Fibroblast of pulmonary artery (primary cell): ENCODE results near the gene AZU1.
"Not testable (repeated sequence)": the region's sequence is repeated elsewhere in the genome, so short reads cannot be mapped to it uniquely, and the experiment has no call there.

Experiments used
- DNase-seq: peaks from one replicate; pipeline ENCODE4 v3.0.0-alpha.2; 2010; ENCODE audit warnings: low read depth
- H3K4me3 ChIP-seq: replicated peaks from 2 replicates; pipeline ENCODE4 v1.5.1; 2011; ENCODE audit warnings: low read depth, mild to moderate bottlenecking, control low read depth, low read length, moderate library complexity
- TF ChIP-seq, protein P1 (sequence below): IDR thresholded peaks from 2 replicates; pipeline ENCODE4 v1.5.1; 2011; ENCODE audit warnings: mild to moderate bottlenecking, control low read depth, low read length, inconsistent platforms; ENCODE audit errors: missing control alignments

Gene AZU1

DNA sequence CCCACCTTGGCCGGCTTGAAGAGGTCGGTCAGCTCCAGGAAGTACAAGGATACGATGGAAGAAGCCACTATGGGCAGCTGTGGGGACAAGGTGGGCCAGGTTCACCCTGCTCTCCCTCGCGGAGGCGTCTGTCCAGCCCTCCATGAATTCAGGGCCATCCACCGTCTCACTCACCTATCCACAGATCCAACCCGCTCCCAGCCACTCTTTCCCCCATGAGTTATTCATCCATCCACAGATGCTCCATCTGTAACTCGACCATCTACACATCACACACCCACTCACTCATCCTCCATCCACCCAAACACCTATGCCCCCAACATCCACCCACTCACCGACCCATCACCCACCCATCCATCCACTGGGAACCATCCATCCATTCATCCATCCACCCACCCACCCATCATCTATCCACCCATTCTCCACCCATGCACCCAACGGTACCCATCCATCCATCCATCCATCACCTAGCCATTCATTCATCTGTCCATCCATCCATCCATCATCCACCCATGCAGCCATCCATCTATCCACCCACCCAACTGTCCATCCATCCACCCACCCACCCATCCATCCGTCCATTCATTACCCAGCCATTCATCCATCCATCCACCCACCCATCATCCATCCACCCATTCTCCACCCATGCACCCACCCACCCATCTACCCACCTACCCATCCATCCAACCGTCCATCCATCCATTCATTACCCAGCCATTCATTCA is 11.7 kb upstream of the AZU1 start:
- DNase-seq = no peak
- TF ChIP-seq, protein P1, sequence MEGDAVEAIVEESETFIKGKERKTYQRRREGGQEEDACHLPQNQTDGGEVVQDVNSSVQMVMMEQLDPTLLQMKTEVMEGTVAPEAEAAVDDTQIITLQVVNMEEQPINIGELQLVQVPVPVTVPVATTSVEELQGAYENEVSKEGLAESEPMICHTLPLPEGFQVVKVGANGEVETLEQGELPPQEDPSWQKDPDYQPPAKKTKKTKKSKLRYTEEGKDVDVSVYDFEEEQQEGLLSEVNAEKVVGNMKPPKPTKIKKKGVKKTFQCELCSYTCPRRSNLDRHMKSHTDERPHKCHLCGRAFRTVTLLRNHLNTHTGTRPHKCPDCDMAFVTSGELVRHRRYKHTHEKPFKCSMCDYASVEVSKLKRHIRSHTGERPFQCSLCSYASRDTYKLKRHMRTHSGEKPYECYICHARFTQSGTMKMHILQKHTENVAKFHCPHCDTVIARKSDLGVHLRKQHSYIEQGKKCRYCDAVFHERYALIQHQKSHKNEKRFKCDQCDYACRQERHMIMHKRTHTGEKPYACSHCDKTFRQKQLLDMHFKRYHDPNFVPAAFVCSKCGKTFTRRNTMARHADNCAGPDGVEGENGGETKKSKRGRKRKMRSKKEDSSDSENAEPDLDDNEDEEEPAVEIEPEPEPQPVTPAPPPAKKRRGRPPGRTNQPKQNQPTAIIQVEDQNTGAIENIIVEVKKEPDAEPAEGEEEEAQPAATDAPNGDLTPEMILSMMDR = no peak

DNA sequence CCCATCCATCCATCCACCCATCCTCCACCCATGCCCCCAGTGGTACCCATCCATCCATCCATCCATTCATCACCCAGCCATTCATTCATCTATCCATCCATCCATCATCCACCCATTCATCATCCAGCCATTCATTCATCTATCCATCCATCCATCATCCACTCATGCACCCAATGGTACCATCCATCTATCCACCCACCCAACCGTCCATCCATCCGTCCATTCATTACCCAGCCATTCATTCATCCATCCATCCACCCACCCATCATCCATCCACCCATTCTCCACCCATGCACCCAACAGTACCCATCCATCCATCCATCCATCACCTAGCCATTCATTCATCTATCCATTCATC is 11.2 kb upstream of the AZU1 start:
- no peak for DNase-seq
- TF ChIP-seq, protein P1 = no peak
- no peak overlapping the region for H3K4me3 ChIP-seq

More for the DNA sequence above, 11.7 kb upstream of the AZU1 start:
- no peak overlapping the region for H3K4me3 ChIP-seq

DNA sequence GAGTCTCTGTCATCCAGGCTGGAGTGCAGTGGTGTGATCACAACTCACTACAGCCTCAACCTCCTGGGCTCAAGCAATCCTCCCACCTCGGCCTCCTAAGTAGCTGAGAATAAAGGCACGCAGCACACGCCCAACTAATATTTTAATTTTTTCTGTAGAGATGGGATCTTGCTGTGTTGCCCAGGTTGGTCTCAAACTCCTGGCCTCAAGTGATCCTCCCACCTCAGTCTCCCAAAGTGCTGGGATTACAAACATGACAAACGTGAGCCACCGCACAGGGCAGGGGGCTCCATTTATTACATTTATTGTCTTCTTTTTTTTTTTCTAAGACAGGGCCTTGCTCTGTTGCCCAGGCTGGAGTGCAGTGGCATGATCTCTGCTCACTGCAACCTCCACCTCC is 7.4 kb upstream of the AZU1 start:
- DNase-seq, H3K4me3 ChIP-seq: not testable (repeated sequence)

DNA sequence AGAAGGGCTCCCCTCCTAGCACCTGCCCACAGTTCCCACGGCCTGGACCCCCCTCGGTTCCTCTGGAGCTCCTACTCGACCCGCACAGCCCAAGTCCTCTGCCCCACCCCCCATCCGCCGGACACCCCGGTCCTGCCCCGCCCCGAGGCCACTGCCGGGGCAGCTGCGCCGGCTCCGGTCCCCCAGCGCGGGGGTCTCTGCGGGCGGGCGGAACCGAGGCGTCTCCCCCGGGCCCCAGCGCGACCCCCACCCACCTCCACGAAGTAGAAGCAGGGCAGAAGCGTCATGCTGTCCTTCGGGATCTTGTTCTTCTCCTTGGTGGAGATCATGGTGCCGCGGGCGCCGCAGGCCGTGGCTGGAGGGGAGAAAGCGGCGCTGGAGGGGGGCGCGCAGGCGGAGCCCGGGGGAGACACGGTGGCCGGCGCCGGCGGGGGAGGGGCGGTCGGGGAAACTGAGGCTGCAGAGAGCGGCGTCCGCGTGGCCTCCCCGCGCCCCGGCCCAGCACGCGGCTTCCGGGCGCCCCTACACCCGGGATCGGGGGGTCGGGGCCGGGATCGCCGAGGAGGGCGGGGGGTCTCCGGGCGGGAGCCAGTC is 6.3 kb upstream of the AZU1 start:
- TF ChIP-seq, protein P1 = no peak
- no peak for DNase-seq
- H3K4me3 ChIP-seq = peak overlapping the region; percentile 24

DNA sequence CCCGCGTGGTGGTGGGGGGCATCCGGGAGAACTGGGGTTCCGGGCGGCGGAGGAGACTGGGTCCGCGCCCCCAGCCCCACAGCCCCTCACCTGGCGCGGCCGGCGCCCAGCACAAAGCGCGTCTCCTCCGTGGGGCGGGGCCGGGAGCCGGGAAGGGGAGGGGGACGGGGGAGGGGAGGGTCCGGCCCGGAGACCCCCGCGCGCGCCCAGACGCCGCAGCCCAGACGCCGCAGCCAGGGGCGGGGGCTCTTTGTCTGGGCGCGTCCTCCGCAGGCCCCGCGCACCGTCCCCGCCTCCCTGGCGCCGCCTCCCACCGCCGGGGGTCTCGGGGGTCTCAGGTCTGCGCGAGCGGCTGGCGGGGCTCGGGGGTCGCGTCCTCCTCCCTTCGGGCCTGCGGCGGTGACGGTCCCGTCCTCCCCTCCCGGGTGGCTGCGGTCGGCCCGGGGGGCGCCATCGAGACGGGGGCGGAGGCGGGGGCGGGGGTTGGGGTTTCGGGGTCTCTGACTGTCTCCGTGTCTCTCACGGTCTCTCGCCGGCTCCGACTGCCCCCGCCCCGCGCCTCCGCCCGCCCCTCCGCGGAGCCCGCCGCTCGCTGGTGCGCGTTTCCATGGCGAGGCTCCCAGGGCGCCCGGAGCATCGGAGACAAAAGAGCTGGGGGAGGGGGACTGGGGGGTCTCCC is 5.7 kb upstream of the AZU1 start, which contains the start of gene PLPPR3:
TSS of gene PLPPR3 (minus strand) at position 131 of the 679 bp plus-strand sequence. CDS start 396 bp downstream, outside the sequence.
- TF ChIP-seq, protein P1 = no peak
- DNase-seq = no peak
- H3K4me3 ChIP-seq = peak within 1 kb of the TSS; percentile 24

DNA sequence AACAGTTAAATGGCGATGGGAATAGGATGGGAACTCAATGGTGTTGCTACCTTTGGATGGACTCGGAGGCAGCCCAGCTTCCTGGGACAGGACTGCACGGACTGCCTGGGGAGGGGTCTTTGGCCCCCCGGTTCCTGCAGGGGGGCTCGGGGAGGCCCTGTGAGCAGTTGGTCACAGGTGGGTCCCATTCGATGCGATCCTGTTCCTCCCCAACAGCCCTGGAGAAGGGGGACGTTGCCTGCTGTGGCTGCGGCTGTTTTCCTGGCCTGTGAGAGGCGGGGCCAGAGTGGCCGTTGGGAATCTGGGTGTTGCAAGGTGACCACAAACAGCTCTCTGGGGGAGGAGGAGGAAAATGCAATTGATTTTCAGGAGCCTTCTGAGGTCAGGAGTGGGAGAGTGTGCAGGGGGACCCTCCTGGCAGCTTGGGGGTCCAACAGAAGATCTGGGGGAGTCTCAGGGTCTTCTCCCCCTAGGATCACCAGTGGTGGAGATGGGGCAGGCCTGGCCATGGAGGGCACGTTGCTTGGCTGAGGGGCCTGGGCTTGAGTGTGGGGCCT is 4.0 kb upstream of the AZU1 start:
- no peak overlapping the region for H3K4me3 ChIP-seq
- TF ChIP-seq, protein P1 = no peak
- no peak for DNase-seq

DNA sequence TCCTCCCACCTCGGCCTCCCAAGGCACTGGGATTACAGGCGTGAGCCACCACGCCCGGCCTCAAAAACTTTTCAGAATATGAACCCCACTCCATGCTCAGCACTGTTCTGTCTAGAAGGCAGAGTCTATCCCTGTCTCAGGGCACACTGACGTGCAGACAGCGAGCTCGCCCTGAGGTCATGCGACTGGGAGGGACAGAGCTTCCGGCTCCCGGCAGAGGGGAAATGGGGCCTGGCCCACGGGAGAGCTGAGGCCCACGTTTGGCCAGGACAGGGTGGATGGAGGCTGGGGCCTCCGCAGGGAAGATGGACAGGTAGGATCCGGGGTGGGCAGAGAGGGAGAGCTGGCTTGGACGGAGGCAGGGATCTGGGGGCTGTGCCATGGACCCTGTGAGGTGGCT is 2.8 kb upstream of the AZU1 start:
- H3K4me3 ChIP-seq = no peak overlapping the region
- DNase-seq = no peak
- TF ChIP-seq, protein P1 = no peak
